HEK293T (cell line): Measurements from ENCODE around the gene PDPK1.
"Not testable (repeated sequence)": the region's sequence is repeated elsewhere in the genome, so short reads cannot be mapped to it uniquely, and the experiment has no call there.

ENCODE experiments used
- BHLHE40 ChIP-seq: fragments of 450-650 bp; IDR thresholded peaks from 2 replicates; pipeline ENCODE4 v1.6.1; 2016; ENCODE audit warnings: mild to moderate bottlenecking, moderate library complexity, borderline replicate concordance
- FOXA1 ChIP-seq: fragments of 450-650 bp; IDR thresholded peaks from 2 replicates; pipeline ENCODE4 v1.6.1; 2016; ENCODE audit warnings: mild to moderate bottlenecking
- FOXM1 ChIP-seq: fragments of 450-650 bp; IDR thresholded peaks from 2 replicates; pipeline ENCODE4 v1.6.1; 2017; ENCODE audit warnings: mild to moderate bottlenecking, borderline replicate concordance
- HDGF ChIP-seq: fragments of 450-650 bp; IDR thresholded peaks from 2 replicates; pipeline ENCODE4 v1.6.1; 2017; ENCODE audit warnings: antibody characterized with exemption, borderline replicate concordance
- PKNOX1 ChIP-seq: fragments of 450-650 bp; IDR thresholded peaks from 2 replicates; pipeline ENCODE4 v1.6.1; 2016

GRCh38 chr16:2578905-2579304 lies 41.1 kb downstream of the PDPK1 start:
- TF ChIP-seq HDGF, FOXA1, BHLHE40, FOXM1, PKNOX1: not testable (repeated sequence)
